ENCODE measurements around the gene SEMG1.

- TF ChIP-seq FOXM1 (IDR thresholded peaks at IDR 0.05; ENCODE audit: borderline replicate concordance) (no peak), FOXA1 (IDR thresholded peaks at IDR 0.05) (no peak), ELF4 (IDR thresholded peaks at IDR 0.05) (no peak), SUZ12 (IDR thresholded peaks at IDR 0.05) (no peak), ARNT (IDR thresholded peaks at IDR 0.05) (no peak), ZNF384 (IDR thresholded peaks at IDR 0.05) (no peak), FOXK2 (IDR thresholded peaks at IDR 0.05) (no peak), L3MBTL2 (conservative IDR thresholded peaks at IDR 0.05) (no peak)
These were observed 48.9 kb upstream of the SEMG1 start for GRCh38 chr20:45157962-45158361.

Measured in HEK293T (cell line).